ENCODE measurements around the gene VPS35L. TPM values are rescaled to one million over a fixed set of nuclear protein-coding genes. Genes with fewer than 3 reads are reported as not detected.

VPS35L gene
- total and polyA plus RNA-seq, 2 donors (not counting 1 experiment from before 2014, with no cell fraction given), result 17.5 to 62.1 TPM

- TF ChIP-seq, protein P1, sequence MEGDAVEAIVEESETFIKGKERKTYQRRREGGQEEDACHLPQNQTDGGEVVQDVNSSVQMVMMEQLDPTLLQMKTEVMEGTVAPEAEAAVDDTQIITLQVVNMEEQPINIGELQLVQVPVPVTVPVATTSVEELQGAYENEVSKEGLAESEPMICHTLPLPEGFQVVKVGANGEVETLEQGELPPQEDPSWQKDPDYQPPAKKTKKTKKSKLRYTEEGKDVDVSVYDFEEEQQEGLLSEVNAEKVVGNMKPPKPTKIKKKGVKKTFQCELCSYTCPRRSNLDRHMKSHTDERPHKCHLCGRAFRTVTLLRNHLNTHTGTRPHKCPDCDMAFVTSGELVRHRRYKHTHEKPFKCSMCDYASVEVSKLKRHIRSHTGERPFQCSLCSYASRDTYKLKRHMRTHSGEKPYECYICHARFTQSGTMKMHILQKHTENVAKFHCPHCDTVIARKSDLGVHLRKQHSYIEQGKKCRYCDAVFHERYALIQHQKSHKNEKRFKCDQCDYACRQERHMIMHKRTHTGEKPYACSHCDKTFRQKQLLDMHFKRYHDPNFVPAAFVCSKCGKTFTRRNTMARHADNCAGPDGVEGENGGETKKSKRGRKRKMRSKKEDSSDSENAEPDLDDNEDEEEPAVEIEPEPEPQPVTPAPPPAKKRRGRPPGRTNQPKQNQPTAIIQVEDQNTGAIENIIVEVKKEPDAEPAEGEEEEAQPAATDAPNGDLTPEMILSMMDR (IDR thresholded peaks at IDR 0.05), result no peak
- TF ChIP-seq EZH2 (IDR thresholded peaks at IDR 0.05; ENCODE audit: borderline replicate concordance, insufficient read depth, low read depth, low read length, poor library complexity, severe bottlenecking), result no peak
- H3K9me3 ChIP-seq (ENCODE audit: control extremely low read depth in 1 of 3, control insufficient read depth in 2 of 3, insufficient read depth in 1 of 3, low read length in 2 of 3), result peaks cover 0 to 13% (median 8%) of the 10 kb centered on the region in 3 donors
- H3K9ac ChIP-seq (ENCODE audit: low read length), result no peak overlapping the region
- CTCF ChIA-PET, result no interaction called here
- H3K4me3 ChIP-seq (ENCODE audit: control extremely low read depth in 1 of 5, extremely low read depth in 1 of 5, insufficient read depth in 1 of 5, low read depth in 2 of 5, low read length in 4 of 5), result no peak overlapping the region
- intact Hi-C loops (cut with micrococcal nuclease), result no loop called here
- DNase-seq (no peak), ATAC-seq (ENCODE audit: low read depth) (no peak)
- no peak overlapping the region for H3K27ac ChIP-seq (ENCODE audit: low read length in 2 of 2)
- Mint-ChIP-seq H3K9me3 (ENCODE audit: insufficient read depth) (peaks cover 7% of the 10 kb centered on the region), H3K27me3 (no peaks in the 10 kb centered on the region), H3K27ac (no peak overlapping the region), H3K4me1 (no peaks in the 10 kb centered on the region), H3K4me3 (no peak overlapping the region)
- H2AFZ ChIP-seq (ENCODE audit: insufficient read depth, low read depth, low read length, poor library complexity, severe bottlenecking), result no peak overlapping the region
- no peaks in the 10 kb centered on the region for H4K20me1 ChIP-seq (ENCODE audit: control insufficient read depth, insufficient read depth, low read length, poor library complexity, severe bottlenecking)
- no peaks in the 10 kb centered on the region for H3K79me2 ChIP-seq (ENCODE audit: control insufficient read depth, insufficient read depth, low read length)
- POLR2A ChIA-PET, result no interaction called here
- 95% methylated on average over 6 of the region's 7 CpGs for WGBS (ENCODE audit: insufficient coverage)
- no peak overlapping the region for H3K4me2 ChIP-seq (replicated peaks; ENCODE audit: low read depth, low read length, poor library complexity, severe bottlenecking)
- H3K36me3 ChIP-seq (replicated peaks in 1 of 2; ENCODE audit: control extremely low read depth in 1 of 2, control insufficient read depth in 1 of 2, extremely low read depth in 1 of 2, insufficient read depth in 2 of 2, low read length in 1 of 2), result peaks cover 0 to 62% of the 10 kb centered on the region in 2 experiments
- no peaks in the 10 kb centered on the region for H3K27me3 ChIP-seq (replicated peaks in 1 of 4; ENCODE audit: control extremely low read depth in 1 of 4, control insufficient read depth in 3 of 4, insufficient read depth in 4 of 4, low read length in 3 of 4)
- H3K4me1 ChIP-seq (ENCODE audit: control insufficient read depth in 2 of 2, insufficient read depth in 2 of 2, low read length in 2 of 2), result no peaks in the 10 kb centered on the region
Measured at GRCh38 chr16:19687279-19687678, 131.8 kb downstream of the VPS35L start.

DNA sequence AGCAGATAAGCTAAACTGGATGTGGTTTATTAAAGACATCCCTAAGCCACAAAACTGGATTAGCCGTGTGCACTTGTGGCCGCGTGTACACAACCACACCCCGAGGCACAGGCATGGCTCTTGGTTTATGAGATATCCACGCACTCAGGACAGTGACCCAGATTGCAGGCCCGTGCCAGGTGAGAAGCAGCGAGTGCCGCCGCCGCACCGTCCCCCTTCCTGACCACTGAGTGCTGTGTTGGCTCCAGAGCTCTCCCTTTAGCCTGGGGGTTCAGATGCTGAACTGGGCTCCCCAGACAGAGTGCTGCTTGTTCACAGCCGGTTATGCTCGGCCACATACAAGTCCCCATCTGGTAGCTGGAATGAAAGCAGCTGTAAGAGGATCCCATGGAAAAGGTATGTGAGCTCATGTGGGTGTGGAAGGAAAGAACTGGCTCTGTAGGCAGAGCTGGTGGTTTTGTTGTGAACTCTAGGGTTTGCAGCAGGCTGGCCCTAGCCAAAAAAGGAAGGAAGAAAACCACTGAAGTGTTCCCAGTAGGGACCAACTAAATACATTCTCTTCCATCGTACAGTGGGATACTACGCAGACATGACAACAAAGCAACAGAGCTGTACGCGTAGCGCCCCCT, 133.0 kb downstream of the VPS35L start:
- no peaks in the 10 kb centered on the region for H3K79me2 ChIP-seq (ENCODE audit: control insufficient read depth, insufficient read depth, low read length)
- POLR2A ChIA-PET, result no interaction called here
- H3K36me3 ChIP-seq (replicated peaks in 1 of 2; ENCODE audit: control extremely low read depth in 1 of 2, control insufficient read depth in 1 of 2, extremely low read depth in 1 of 2, insufficient read depth in 2 of 2, low read length in 1 of 2), result peaks cover 0 to 56% of the 10 kb centered on the region in 2 experiments
- no peak overlapping the region for H3K9ac ChIP-seq (ENCODE audit: low read length)
- H2AFZ ChIP-seq (ENCODE audit: insufficient read depth, low read depth, low read length, poor library complexity, severe bottlenecking), result no peak overlapping the region
- no peak overlapping the region for H3K4me2 ChIP-seq (replicated peaks; ENCODE audit: low read depth, low read length, poor library complexity, severe bottlenecking)
- CTCF ChIA-PET, result interaction anchor here (1.2 kb wide), 1 partner anchor 10 kb away, joined by 3 read pairs; no protein-coding TSS in a partner anchor
- no peak for ATAC-seq (ENCODE audit: low read depth)
- H3K27me3 ChIP-seq (replicated peaks in 1 of 4; ENCODE audit: control extremely low read depth in 1 of 4, control insufficient read depth in 3 of 4, insufficient read depth in 4 of 4, low read length in 3 of 4), result no peaks in the 10 kb centered on the region
- H4K20me1 ChIP-seq (ENCODE audit: control insufficient read depth, insufficient read depth, low read length, poor library complexity, severe bottlenecking), result no peaks in the 10 kb centered on the region
- no peak for DNase-seq
- intact Hi-C loops (cut with micrococcal nuclease), result no loop called here
- Mint-ChIP-seq H3K4me3 (no peak overlapping the region), H3K27ac (no peak overlapping the region), H3K9me3 (ENCODE audit: insufficient read depth) (peaks cover 7% of the 10 kb centered on the region), H3K4me1 (no peaks in the 10 kb centered on the region), H3K27me3 (no peaks in the 10 kb centered on the region)
- H3K4me3 ChIP-seq (ENCODE audit: control extremely low read depth in 1 of 5, extremely low read depth in 1 of 5, insufficient read depth in 1 of 5, low read depth in 2 of 5, low read length in 4 of 5), result no peak overlapping the region
- H3K27ac ChIP-seq (ENCODE audit: low read length in 2 of 2), result no peak overlapping the region
- TF ChIP-seq EZH2 (IDR thresholded peaks at IDR 0.05; ENCODE audit: borderline replicate concordance, insufficient read depth, low read depth, low read length, poor library complexity, severe bottlenecking), result no peak
- TF ChIP-seq, protein P1 (IDR thresholded peaks at IDR 0.05), result no peak
- no peaks in the 10 kb centered on the region for H3K4me1 ChIP-seq (ENCODE audit: control insufficient read depth in 2 of 2, insufficient read depth in 2 of 2, low read length in 2 of 2)
- H3K9me3 ChIP-seq (ENCODE audit: control extremely low read depth in 1 of 3, control insufficient read depth in 2 of 3, insufficient read depth in 1 of 3, low read length in 2 of 3), result peaks cover 0 to 13% (median 5%) of the 10 kb centered on the region in 3 donors
- 100% methylated on average over 13 of the region's 18 CpGs for WGBS (ENCODE audit: insufficient coverage)
